Loucy (cell line): Measurements from ENCODE around the gene TARBP2.

Experiments used
- EZH2phosphoT487 ChIP-seq: fragments of 200-600 bp; IDR thresholded peaks from 2 replicates; pipeline ENCODE4 v1.6.1; 2018; ENCODE audit warnings: antibody characterized with exemption, mild to moderate bottlenecking, moderate library complexity, borderline replicate concordance
- TF ChIP-seq, protein P1 (sequence below): fragments of 200-600 bp; sonication (generic); conservative IDR thresholded peaks from 2 replicates; pipeline ENCODE4 v1.5.1; 2014; ENCODE audit warnings: mild to moderate bottlenecking, antibody characterized with exemption, low read length

DNA sequence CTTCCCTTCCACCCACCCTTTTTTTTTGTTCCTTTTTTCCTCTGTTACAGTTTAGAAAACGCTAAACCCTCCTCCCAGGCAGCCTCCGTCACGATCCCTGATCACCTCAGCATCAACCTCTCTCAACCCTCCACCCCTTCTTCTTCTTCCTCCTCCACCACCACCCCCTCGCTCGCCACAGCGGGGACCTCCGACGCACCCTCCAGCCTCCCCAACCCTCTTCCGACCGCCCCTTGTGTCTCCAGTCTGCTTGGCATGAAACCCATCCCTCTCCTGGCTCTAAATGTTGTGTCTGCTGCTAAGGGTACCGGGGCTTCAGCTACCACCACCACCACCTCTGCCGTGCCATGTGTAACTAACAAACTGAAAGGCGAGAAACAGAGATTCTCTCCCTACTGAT is 26.3 kb upstream of the TARBP2 start:
- TF ChIP-seq, protein P1, sequence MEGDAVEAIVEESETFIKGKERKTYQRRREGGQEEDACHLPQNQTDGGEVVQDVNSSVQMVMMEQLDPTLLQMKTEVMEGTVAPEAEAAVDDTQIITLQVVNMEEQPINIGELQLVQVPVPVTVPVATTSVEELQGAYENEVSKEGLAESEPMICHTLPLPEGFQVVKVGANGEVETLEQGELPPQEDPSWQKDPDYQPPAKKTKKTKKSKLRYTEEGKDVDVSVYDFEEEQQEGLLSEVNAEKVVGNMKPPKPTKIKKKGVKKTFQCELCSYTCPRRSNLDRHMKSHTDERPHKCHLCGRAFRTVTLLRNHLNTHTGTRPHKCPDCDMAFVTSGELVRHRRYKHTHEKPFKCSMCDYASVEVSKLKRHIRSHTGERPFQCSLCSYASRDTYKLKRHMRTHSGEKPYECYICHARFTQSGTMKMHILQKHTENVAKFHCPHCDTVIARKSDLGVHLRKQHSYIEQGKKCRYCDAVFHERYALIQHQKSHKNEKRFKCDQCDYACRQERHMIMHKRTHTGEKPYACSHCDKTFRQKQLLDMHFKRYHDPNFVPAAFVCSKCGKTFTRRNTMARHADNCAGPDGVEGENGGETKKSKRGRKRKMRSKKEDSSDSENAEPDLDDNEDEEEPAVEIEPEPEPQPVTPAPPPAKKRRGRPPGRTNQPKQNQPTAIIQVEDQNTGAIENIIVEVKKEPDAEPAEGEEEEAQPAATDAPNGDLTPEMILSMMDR: no peak
- no peak for TF ChIP-seq EZH2phosphoT487
